GM19351 (cell line): ENCODE measurements around the gene NDUFAF5.
"Not testable (repeated sequence)": the region's sequence is repeated elsewhere in the genome, so short reads cannot be mapped to it uniquely, and the experiment has no call there.

ENCODE experiments used
- ATAC-seq: cut with Tn5 transposase; IDR thresholded peaks from one replicate; pipeline ENCODE4 v1.9.1; 2021; ENCODE audit warnings: mild to moderate bottlenecking, moderate library complexity; ENCODE audit not compliant: unreplicated experiment

Gene NDUFAF5

GRCh38 chr20:13784893-13785715 is at the start of gene NDUFAF5, which contains the start of gene ESF1:
NDUFAF5 (plus strand) TSS chr20:13785028; CDS start chr20:13785069, 41 bp downstream.
ESF1 (minus strand) TSS chr20:13784919; CDS start chr20:13783140, 1,779 bp downstream.
- peak; percentile 92 for ATAC-seq

GRCh38 chr20:13735826-13736225 is 49.0 kb upstream of the NDUFAF5 start:
- ATAC-seq, result no peak

- no peak for ATAC-seq
Measured at GRCh38 chr20:13736436-13737191, 48.2 kb upstream of the NDUFAF5 start.

- not testable (repeated sequence) for ATAC-seq
Measured at GRCh38 chr20:13738187-13738586, 46.6 kb upstream of the NDUFAF5 start.

- ATAC-seq, result no peak
Measured at GRCh38 chr20:13739731-13740649, 44.8 kb upstream of the NDUFAF5 start.

GRCh38 chr20:13741879-13742278 is 42.9 kb upstream of the NDUFAF5 start:
- ATAC-seq, result no peak

GRCh38 chr20:13744352-13744751 is 40.5 kb upstream of the NDUFAF5 start:
- no peak for ATAC-seq

GRCh38 chr20:13745784-13746183 is 39.0 kb upstream of the NDUFAF5 start:
- no peak for ATAC-seq

- ATAC-seq, result no peak
Measured at GRCh38 chr20:13749811-13750210, 35.0 kb upstream of the NDUFAF5 start.

- no peak for ATAC-seq
Measured at GRCh38 chr20:13753436-13754036, 31.3 kb upstream of the NDUFAF5 start.

GRCh38 chr20:13755809-13756208 is 29.0 kb upstream of the NDUFAF5 start:
- no peak for ATAC-seq

GRCh38 chr20:13756551-13756950 is 28.3 kb upstream of the NDUFAF5 start:
- no peak for ATAC-seq

- no peak for ATAC-seq
Measured at GRCh38 chr20:13758884-13759283, 25.9 kb upstream of the NDUFAF5 start.

GRCh38 chr20:13760451-13760946 is 24.3 kb upstream of the NDUFAF5 start:
- not testable (repeated sequence) for ATAC-seq

- ATAC-seq, result no peak
Measured at GRCh38 chr20:13765299-13765698, 19.5 kb upstream of the NDUFAF5 start.

- no peak for ATAC-seq
Measured at GRCh38 chr20:13765868-13766416, 18.9 kb upstream of the NDUFAF5 start.

- ATAC-seq, result no peak
Measured at GRCh38 chr20:13770141-13770540, 14.7 kb upstream of the NDUFAF5 start.

GRCh38 chr20:13771853-13772453 is 12.9 kb upstream of the NDUFAF5 start:
- peak; percentile 51 for ATAC-seq

GRCh38 chr20:13772529-13772928 is 12.3 kb upstream of the NDUFAF5 start:
- ATAC-seq, result no peak

- ATAC-seq, result no peak
Measured at GRCh38 chr20:13775867-13776266, 9.0 kb upstream of the NDUFAF5 start.
